GM21619 (cell line): Measurements from ENCODE around the gene POLRMT.
"Not testable (repeated sequence)": the region's sequence is repeated elsewhere in the genome, so short reads cannot be mapped to it uniquely, and the experiment has no call there.

ENCODE experiments used
- ATAC-seq: cut with Tn5 transposase; IDR thresholded peaks from one replicate; pipeline ENCODE4 v1.9.1; 2021; ENCODE audit not compliant: unreplicated experiment

Gene POLRMT

DNA sequence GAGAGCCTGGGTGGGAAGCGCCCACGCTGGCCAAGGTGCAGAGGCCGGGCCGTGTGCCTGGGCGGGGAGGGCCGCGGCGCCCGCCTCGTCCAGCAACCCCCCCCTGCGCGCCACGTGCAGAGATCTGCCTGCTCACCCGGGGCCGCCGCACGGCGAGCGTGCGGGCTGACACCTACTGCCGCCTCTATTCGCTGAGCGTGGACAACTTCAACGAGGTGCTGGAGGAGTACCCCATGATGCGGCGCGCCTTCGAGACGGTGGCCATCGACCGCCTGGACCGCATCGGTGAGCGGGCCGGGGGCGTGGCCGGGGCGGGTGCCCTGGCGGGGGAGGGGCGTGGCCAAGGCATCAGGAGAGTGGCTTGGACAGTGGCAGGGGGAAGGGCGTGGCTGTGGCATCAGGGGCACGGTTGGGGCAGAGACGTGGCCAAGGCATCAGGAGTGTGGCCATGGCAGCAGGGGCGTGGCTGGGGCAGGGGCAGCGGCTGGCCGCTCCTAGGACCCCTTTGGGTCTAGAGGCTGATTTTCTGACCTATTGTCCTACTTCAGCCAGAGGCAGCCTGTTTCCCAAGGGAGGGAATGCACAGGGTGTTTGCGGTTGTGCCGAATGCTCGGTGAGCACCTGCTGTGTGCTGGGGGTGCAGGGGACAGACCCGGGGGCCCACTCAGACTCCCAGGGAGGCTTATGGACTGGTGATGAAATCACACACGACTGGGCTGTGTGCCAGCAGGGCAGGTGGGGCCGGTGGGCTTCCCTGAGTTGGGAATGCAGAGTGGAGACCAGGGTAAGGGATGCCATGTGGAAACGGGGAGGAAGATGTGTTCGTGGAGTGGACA, 19.4 kb downstream of the POLRMT start:
- no peak for ATAC-seq

DNA sequence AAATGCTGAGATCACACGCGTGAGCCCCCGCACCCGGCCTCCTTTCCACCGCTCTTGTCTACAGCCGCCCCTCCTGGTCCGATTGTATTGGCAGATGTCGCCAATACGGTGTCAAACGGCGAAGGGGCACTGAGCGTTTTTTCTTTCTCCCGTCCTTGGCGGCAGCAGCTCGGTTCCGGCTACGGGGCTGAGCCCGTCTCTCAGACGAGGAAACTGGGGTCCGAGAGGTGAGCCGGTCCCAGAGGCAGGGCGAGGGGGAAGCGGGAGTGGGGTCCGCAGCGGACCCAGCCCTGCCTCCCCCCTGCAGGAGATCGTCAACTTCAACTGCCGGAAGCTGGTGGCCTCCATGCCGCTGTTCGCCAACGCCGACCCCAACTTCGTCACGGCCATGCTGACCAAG, 20.4 kb downstream of the POLRMT start:
- ATAC-seq = no peak

DNA sequence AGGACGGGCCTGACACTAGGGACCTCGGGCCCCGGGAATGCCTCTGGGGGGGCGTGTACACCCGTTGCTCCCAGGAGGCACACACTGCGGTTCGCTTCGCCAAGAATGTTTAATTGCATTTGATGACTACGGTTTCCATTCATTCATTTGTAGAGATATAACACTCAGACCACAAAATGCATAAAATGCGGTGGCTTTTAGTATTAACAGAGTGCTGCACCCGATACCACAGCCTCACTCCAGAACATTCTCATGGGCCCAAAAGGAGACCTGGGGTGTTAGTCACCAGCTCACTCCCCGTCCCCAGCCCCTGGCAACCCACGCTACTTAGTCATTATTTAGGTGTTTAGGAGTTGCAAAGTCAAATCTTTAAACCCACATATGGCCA, 21.9 kb downstream of the POLRMT start:
- ATAC-seq = no peak

DNA sequence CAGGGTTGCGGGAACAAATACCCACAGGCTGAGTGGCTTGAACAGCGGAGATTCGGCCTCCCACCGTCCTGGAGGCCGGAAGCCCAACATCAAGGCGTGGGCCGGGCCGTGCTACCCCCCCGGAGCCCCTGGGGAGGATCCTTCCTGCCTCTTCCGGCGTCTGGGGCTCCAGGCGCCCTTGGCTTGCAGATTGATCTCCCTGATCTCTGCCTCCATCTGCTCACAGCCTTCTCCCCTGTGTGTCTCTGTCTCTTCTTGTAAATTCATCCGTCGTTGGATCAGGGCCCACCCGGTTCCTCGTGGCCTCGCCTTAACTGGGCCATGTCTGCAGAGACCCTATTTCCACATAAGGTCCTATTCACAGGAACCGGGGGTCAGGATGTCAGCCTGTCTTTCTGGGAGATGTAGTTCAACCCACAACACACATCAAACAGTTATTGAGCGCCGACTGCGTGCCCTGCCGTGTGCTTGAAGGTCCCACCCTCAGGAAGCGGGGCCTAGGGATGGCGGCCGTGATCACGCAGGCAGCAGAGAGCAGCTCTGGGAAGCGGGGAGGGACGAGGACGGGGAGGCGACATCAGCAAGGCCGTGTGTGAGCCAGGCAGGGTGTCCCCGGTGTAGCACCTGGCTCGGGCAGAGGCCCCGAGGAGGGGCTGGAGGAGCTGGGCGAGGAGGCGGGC, 22.4 kb downstream of the POLRMT start:
- ATAC-seq = no peak

DNA sequence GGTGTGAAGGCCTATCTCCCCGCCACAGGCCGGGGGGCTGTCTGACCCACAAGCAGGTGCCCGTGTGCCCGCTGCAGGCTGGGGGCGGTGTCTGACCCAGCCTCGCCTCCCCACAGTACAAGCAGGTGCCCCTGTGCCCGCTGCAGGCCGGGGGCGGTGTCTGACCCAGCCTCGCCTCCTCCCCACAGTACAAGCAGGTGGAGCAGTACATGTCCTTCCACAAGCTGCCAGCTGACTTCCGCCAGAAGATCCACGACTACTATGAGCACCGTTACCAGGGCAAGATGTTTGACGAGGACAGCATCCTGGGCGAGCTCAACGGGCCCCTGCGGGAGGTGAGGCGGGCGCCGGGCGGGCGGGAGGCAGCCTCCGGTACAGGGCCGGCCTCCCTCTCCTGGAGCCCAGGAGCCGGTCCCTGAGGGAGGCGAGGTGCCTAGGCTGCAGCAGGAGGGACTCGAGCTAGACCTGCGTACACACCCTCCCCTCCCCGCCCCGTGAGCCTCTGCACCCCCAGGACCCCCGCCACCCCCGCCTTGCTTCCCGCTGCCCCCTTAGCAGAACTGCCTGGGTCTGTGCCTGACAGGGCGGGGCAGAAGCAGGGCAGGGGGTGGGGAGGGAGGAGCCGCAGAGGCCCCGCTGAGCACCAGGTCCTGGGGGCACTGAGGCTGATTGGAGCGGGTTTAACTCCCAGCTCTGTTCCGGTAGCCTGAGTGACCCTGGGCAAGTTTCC, 23.1 kb downstream of the POLRMT start:
- ATAC-seq = no peak

DNA sequence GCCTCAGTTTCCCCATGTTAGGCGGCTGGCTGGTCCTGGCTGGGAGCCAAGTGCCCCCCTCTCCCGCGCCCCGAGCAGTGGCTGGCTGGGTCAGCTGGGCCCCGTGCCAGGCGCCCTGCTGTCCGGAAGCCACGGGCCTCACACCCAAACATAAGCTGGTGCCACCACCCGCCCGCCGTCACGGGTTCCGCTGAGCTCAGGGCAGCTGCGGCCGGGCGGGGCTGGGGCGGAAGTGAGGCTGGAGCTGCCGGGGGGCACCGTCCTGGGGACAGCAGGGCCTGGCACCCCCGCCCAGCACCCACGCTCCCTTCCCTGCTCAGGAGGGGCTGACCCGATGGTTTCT, 24.4 kb downstream of the POLRMT start:
- no peak for ATAC-seq

DNA sequence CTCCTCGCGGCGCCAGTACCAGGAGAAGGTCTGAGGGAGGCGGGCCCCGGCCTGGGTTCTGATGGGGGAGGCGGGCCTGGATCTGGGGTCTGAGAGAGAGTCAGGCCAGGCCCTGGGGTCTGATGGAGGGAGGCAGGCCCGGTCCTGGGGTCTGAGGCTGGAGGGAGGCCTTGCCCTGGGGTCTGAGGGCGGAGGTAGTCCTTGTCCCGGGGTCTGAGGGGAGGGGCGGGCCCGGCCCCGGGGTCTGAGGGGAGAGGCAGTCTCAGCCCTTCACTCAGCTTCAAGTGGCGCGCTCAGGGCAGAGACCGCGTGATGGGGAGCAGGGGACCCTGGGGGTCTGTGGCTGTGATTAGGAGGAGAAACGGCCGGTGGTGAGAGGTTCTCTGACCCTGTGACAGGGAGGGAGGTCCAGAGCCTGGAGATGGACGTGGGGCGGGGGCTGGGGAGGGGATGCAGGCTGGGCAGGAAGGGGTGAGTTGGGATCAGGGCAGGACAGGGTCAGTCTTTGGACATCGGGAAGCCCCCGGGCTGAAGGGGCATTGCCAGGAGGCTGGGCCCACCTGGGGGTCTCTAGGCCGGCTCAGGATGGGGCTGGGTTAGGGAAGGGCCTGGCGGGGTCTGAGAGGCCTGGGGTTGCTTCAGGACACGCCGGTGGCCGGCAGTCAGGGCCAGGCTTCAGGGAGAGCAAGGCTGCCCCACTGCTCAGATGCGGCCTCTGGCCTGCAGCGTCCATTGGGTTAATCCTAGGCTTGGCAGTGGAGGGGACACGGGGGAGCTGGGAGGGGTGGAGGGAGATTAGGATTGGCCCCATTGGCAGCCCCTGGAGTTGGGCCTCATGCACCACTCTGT, 25.0 kb downstream of the POLRMT start:
- ATAC-seq = no peak

DNA sequence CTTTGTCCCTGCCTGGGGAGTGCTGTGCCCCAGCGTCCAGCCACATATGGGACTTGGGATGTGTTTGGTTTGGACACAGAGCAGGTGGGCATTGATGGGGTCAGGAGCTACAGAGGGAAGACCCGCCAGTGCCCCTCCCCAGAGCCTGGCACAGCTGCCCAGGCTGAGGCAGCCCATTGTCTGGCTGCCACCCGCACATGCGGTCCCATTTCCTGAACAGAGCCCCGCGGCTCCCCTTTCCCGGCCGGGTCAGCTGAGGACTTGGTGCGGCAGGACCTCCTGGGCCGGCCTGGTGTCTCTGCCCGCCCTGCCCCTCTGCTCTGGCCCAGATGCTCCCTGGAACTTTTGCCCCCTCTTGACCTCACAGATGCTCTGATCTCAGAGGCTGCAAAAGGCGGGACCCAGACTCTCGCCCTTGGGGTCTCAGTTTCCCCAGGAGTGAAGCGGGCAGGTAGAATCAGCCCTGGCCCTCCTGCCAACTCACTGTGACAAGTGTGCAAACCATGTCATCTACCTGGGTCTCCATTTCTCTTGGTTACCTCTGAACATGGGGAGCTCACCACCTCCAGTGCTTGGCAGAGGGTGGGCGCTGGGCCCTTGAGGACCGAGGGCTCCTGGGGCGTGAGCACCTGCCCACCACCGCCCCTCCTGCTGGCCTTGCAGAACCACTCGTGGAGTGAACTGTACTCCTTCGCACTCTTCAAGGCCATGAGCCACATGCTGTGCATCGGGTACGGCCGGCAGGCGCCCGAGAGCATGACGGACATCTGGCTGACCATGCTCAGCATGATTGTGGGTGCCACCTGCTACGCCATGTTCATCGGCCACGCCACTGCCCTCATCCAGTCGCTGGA, 25.8 kb downstream of the POLRMT start:
- ATAC-seq = no peak

DNA sequence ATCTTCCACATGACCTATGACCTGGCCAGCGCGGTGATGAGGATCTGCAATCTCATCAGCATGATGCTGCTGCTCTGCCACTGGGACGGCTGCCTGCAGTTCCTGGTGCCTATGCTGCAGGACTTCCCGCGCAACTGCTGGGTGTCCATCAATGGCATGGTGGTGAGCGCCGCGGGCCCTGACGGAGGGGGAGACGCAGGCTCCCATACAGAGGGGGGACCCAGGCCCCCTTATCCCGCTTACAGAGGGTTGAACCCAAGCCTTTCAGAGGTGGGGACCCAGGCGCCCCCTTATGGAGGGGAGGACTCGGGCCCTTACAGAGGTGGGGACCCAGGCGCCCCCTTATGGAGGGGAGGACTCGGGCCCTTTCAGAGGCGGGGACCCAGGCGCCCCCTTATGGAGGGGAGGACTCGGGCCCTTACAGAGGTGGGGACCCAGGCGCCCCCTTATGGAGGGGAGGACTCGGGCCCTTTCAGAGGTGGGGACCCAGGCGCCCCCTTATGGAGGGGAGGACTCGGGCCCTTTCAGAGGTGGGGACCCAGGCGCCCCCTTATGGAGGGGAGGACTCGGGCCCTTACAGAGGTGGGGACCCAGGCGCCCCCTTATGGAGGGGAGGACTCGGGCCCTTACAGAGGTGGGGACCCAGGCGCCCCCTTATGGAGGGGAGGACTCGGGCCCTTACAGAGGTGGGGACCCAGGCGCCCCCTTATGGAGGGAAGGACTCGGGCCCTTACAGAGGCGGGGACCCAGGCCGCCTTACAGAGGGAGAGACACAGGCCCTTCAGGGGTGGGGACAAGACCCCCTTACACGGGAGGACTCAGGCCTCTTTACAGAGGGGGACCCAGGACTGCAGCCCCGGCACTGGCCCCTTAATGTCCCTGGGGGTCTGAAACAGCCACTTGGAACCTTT, 28.0 kb downstream of the POLRMT start:
- ATAC-seq = not testable (repeated sequence)

DNA sequence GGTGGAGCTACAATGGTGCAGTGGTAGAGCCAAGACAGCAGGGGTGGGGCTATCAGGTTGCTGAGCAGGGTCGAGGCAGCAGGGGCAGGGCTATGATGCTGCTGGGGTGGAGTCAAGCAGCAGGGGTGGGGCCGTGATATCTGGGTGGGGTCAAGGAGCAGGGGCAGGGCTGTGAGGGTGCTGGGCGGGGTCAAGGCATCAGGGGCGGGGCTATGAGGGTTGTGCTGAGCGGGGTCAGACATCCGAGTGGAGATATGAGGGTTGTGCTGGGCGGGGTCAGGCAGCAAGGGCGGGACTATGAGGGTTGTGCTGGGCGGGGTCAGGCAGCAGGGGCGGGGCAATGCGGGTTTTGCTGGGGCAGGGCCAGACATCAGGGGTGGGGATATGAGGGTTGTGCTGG, 29.0 kb downstream of the POLRMT start:
- ATAC-seq = no peak

DNA sequence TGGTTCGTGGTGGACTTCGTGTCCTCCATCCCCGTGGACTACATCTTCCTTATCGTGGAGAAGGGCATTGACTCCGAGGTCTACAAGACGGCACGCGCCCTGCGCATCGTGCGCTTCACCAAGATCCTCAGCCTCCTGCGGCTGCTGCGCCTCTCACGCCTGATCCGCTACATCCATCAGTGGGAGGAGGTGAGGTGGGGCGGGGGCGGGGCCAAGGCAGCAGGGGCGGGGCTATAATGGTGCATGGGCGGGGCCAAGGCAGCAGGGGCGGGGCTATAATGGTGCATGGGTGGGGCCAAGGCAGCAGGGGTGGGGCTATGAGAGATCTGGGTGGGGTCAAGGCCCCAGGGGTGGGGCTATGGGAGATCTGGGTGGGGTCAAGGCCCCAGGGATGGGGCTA, 29.6 kb downstream of the POLRMT start:
- not testable (repeated sequence) for ATAC-seq

DNA sequence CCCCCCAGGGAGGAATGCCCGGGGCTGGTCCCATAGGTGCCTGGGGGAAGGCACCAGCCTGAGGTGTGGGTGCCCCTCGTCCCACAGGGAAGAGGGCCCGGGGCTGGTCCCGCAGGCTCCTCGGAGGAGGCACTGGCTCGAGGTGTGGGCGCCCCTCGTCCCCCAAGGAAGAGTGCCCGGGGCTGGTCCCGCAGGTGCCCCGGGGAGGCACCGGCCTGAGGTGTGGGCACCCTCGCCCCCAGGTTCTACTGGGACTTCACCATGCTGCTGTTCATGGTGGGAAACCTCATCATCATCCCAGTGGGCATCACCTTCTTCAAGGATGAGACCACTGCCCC, 30.1 kb downstream of the POLRMT start:
- not testable (repeated sequence) for ATAC-seq

DNA sequence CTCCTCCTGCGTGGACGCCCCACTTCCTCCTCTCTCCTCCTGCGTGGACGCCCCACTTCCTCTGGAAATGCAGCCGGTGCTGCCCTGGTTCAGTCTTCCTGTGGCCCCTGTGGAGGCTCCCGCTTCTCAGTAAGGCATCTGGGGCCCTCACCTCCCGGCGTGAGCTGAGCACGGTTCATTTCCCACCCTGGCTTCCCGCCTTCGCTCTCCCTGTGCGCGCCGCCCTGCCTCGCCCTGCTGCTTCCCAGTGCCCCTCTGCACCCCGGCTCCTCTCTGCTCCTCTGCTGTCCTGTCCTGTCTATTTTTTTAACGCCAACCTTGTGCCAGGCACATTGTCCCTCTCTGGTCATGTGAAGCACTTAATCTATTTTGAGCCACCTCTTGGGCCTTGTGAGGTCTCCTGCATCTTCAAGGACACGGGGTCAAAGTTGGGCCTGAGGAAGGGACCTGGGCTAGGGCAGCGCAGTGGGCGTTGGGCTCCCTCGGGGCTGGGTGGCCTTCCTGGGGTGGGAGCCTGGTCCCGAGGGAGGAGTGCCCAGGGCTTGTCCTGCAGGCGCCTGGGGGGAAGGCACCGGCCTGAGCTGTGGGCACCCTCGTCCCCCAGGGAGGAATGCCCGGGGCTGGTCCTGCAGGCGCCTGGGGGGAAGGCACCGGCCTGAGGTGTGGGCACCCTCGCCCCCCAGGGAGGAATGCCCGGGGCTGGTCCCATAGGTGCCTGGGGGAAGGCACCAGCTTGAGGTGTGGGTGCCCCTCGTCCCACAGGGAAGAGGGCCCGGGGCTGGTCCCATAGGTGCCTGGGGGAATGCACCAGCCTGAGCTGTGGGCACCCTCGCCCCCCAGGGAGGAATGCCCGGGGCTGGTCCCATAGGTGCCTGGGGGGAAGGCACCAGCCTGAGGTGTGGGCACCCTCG, 30.7 kb downstream of the POLRMT start:
- no peak for ATAC-seq

DNA sequence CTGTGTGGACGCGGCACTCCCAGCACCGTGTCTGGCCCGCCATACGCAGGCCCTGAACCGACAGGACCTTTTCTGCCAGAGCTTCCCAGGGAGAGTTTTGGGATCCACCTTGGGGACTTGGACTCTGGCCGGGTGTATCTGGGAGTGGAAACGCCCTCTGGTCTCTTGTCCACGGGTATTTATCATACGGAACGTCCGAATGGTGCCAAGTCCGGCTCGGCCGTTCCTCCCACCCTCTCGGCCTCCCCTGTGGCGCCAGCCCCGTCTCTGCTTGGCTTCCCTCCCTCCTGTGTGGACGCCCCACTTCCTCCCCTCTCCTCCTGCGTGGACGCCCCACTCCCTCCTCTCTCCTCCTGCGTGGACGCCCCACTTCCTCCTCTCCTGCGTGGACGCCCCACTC, 31.5 kb downstream of the POLRMT start:
- no peak for ATAC-seq

DNA sequence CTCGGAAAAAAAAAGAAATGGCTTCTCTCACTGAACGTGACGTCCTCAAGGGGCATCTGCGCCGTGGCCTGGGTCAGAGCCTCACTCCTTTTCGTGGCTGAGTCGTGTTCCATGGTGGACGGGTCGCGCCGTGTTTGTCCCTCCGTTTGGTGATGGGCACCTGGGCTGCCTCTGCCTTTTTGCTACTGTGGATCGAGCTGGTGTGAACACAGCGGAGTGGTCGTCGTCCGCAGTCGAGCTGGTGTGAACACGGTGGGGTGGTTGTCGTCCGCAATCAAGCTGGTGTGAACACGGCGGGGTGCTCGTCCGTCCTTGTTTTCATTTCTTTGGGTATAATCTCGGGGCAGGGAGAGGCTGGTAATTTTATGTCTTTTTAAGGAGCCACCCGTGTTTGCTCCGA, 32.0 kb downstream of the POLRMT start:
- no peak for ATAC-seq

DNA sequence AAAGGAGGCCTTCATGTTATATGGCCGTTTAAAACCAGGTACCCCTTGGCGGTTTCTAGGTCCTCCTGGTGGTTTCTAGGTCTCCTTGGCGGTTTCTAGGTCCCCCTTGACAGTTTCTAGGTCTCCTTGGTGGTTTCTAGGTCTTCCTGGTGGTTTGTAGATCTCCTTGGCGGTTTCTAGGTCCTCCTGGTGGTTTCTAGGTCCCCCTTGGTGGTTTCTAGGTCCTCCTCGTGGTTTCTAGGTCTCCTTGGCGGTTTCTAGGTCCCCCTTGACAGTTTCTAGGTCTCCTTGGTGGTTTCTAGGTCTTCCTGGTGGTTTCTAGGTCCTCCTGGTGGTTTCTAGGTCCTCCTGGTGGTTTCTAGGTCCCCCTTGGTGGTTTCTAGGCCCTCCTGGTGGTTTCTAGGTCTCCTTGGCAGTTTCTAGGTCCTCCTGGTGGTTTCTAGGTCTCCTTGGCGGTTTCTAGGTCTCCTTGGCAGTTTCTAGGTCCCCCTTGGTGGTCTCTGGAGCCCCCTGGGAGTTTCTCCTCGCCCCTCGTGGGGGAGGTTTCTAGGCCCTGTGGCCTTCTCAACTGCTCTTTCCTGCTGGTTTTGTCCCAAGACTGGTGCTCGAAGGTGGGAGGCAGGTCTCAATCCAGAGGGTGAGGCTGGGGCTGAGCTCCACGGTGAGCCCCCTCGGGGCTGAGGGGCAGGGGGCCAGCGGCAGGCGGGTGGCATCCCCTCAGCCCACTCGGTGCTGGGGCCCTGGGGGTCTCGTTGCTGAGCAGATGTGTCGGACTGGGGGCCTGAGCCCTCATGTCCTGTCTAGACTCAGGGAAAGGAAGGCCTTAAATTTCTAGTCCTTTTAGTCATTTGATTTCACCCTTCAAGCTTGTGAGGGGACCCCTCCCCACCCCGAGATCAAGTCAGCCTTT, 35.7 kb downstream of the POLRMT start:
- no peak for ATAC-seq

DNA sequence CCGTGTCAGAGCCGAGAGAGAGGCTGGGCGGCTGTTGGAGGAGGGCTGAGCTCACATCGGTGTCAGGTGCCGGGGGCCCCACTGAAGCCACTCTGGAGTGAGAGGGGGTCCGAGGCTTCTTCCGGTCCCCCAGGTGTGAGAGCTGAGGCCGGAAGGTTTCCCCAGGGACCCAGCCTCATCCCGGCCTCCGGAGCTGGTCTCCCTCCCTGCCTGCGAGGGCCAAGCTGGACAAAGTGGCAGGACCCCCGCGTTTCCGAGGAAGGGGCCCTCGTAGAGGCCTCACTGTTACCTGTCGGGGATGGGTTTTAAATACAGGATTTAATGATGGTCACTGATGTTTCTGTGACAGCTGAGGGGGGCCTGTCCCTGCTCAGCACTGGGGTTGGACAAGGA, 37.1 kb downstream of the POLRMT start:
- ATAC-seq = no peak
